Ovary (tissue), 9 donors: ENCODE data around the gene DIS3L2. TPM values are rescaled to one million over a fixed set of nuclear protein-coding genes. Genes with fewer than 3 reads are reported as not detected.
"Not testable (repeated sequence)": the region's sequence is repeated elsewhere in the genome, so short reads cannot be mapped to it uniquely, and the experiment has no call there.

Experiments
- DNase-seq, 5 donors: peaks; one replicate each; pipeline ENCODE4 v3.0.0-alpha.2; 2019 to 2020
- H3K27ac ChIP-seq, 2 donors: fragments of 200-600 bp; one replicate each; pipeline versions ENCODE4 v1.5.1 to v1.8.0; 2019 to 2022
- H3K27me3 ChIP-seq: fragments of 200-600 bp; one replicate; pipeline ENCODE4 v1.8.0; 2022
- H3K36me3 ChIP-seq: fragments of 200-600 bp; sonication (generic); one replicate; pipeline ENCODE4 v1.5.1; 2019
- H3K4me1 ChIP-seq: one replicate; pipeline ENCODE4 v1.8.1; 2013; ENCODE audit warnings: mild to moderate bottlenecking, moderate library complexity; ENCODE audit not compliant: insufficient read depth
- H3K4me3 ChIP-seq: fragments of 200-600 bp; sonication (generic); one replicate; pipeline ENCODE4 v1.5.1; 2017
- H3K9me3 ChIP-seq, 2 donors: fragments of 200-600 bp in 1 of 2; sonication (generic) in 1 of 2; one replicate each; pipeline versions ENCODE4 v1.5.1 to v1.8.1; 2013 to 2019; ENCODE audit warnings: mild to moderate bottlenecking in 1 of 2, moderate library complexity in 1 of 2
- EP300 ChIP-seq: sonication (generic); formaldehyde crosslinking; IDR thresholded peaks from one replicate; pipeline ENCODE4 v1.6.1; 2017; ENCODE audit warnings: antibody characterized with exemption
- POLR2A ChIP-seq: fragments of 450-650 bp; IDR thresholded peaks from one replicate; pipeline ENCODE4 v1.6.1; 2017; ENCODE audit warnings: antibody characterized with exemption, mild to moderate bottlenecking, moderate library complexity
- WGBS, 3 donors: extraction: QIAGEN DNeasy Blood & Tissue Kit in 1 of 3; methylation state at CpG; one replicate each; pipeline versions ENCODE4 v1.1.5 to v1.1.7; 2013 to 2017; 5-methylcytosine and 5-hydroxymethylcytosine counted together
- intact Hi-C, 4 donors: fragments of 100-400 bp; cut with DNase I; formaldehyde crosslinking; loops; one replicate each; pipeline versions ENCODE4 v1.11.0 to v1.15.1; 2022 to 2023
- polyA plus RNA-seq, 2 donors: library from polyadenylated mRNA; stranded (reverse); fragments of 200-250 nt in 1 of 2; fragments of 350-450 nt in 1 of 2; fragmentation: Illumina TruSeq in 1 of 2; extraction: RNeasy Lipid Tissue Mini Kit (QIAGEN cat#74804) in 1 of 2; gene quantifications; one replicate each; pipeline ENCODE4 v1.2.3, GENCODE V29; 2013 to 2014
- total RNA-seq, 7 donors: library from RNA; depleted of rRNA in 2 of 7; stranded (reverse); fragments of >200 nt in 2 of 7; fragmentation: NEBNext Ultra II Directional in 3 of 7; extraction: Animal tissue kit (Norgen Biotek cat#: 25700) in 3 of 7; gene quantifications; one replicate each; pipeline versions ENCODE4 v1.1.0 to v1.2.4, GENCODE V29; 2016 to 2023
- TF ChIP-seq, protein P1 (sequence below), 3 donors: fragments of 450-650 bp in 2 of 3; fragments of 200-600 bp in 1 of 3; IDR thresholded peaks; one replicate each; pipeline versions ENCODE4 v1.5.1 to v1.8.0; 2016 to 2022; ENCODE audit warnings: antibody characterized with exemption in 3 of 3, mild to moderate bottlenecking in 1 of 3
- donor health status: DM: no; HTN: no; CAD: no; lungs with moderate emphysema.
- donor health status: DM: no; HTN: no; CAD: no.
- donor health status: Bipolar disorder and iron deficiency.
- donor health status: DM: yes; HTN: yes; CAD: no.
- donor health status: DM: no; HTN: no; CAD: no.
- donor health status: DM: yes; HTN: yes; CAD: no.

The DIS3L2 gene
- total and polyA plus RNA-seq, 9 donors, result 18.2 to 52.0 (median 32.8) TPM

DNA sequence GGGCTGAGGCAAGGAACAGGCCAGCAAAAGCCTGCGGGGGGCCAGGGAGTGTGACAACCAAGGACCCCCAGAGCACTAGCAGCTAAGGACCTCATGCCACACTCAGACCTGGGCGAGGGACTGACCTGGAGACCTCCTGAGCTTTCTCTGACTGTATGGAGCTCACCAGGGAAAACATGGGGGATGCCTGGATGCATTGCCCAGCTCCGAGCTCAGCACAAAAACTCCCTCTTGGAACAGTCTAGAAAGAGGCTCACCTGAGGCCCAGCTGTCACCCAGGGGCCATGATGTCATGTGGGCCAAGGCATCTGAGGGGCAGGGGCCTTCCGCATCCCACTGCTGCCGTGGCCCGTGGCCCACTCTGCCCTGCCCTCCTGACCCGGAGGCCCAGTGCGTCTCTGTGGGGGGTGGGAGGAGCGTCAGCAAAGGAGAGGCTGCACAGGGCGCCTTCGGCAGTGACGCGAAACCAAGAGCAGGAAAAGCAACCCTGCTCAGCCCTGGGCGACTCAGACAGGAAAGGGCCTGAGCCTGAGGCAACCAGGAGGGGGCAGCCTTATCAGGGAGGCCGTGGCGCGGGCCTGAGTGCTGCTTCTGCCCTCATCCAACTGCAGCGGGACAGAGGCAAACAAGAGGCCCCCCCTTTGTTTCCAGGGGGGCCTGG lies 359.8 kb downstream of the DIS3L2 start:
- intact Hi-C loops, result loop anchor here in 1 of 4 donors (10.0 kb wide), 2 partner anchors 114 to 204 kb away; partner anchors contain the start of genes CHRND and PRSS56
- no peak overlapping the region for H3K4me3 ChIP-seq
- no peak for DNase-seq
- peaks cover 14% of the 10 kb centered on the region for H3K4me1 ChIP-seq
- H3K9me3 ChIP-seq, result no peaks in the 10 kb centered on the region
- no peaks in the 10 kb centered on the region for H3K27me3 ChIP-seq
- WGBS, 3 donors, result 92 to 94% (median 94%) methylated on average over 17 to 18 of the region's 18 CpGs
- H3K27ac ChIP-seq, result no peak overlapping the region
- no peaks in the 10 kb centered on the region for H3K36me3 ChIP-seq
- TF ChIP-seq EP300, result no peak
- no peak for TF ChIP-seq POLR2A
- TF ChIP-seq, protein P1, sequence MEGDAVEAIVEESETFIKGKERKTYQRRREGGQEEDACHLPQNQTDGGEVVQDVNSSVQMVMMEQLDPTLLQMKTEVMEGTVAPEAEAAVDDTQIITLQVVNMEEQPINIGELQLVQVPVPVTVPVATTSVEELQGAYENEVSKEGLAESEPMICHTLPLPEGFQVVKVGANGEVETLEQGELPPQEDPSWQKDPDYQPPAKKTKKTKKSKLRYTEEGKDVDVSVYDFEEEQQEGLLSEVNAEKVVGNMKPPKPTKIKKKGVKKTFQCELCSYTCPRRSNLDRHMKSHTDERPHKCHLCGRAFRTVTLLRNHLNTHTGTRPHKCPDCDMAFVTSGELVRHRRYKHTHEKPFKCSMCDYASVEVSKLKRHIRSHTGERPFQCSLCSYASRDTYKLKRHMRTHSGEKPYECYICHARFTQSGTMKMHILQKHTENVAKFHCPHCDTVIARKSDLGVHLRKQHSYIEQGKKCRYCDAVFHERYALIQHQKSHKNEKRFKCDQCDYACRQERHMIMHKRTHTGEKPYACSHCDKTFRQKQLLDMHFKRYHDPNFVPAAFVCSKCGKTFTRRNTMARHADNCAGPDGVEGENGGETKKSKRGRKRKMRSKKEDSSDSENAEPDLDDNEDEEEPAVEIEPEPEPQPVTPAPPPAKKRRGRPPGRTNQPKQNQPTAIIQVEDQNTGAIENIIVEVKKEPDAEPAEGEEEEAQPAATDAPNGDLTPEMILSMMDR (IDR thresholded peaks at IDR 0.05), result no peak

DNA sequence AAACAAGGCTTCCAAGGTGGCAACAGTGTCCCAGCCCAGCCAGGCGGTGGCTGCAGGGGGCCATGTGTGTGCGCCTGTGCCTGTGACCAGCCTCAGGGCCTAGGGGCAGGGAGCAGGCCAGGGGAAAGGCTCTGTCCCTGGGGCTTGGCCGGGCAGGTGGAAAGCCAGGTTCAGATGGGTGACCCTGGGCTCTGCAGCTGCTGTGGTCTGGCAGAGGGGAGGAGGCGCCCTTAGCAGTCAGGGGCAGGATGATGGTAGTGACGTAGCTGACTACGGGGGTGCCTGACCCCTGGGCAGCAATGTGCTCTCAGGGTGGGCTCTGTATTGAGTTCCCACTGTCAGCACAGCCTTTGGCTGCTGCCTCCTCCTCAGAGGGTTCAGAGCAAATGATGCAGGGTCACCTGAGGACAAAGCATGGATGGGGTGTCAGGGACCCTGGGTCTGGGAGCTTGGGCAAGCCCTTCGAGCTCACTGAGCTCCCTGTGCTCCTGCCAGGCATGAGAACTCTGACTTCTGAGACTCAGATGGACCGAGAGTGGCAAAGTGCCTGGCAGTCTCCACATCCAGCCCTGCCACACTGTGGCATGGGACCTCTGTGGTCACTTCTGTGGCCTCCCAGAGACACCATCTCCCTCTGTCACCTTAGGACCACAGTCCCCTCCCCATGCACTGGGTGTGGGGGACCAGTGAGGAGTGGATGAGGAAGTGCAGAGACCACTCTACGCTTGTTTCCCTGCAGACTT lies 360.5 kb downstream of the DIS3L2 start:
- no peaks in the 10 kb centered on the region for H3K27me3 ChIP-seq
- no peak overlapping the region for H3K4me3 ChIP-seq
- H3K36me3 ChIP-seq, result no peaks in the 10 kb centered on the region
- H3K27ac ChIP-seq, result no peak overlapping the region
- TF ChIP-seq, protein P1 (IDR thresholded peaks at IDR 0.05), result no peak
- no peak for TF ChIP-seq EP300
- TF ChIP-seq POLR2A, result no peak
- DNase-seq, result no peak
- H3K4me1 ChIP-seq, result peaks cover 13% of the 10 kb centered on the region
- no peaks in the 10 kb centered on the region for H3K9me3 ChIP-seq
- intact Hi-C loops, result loop anchor here in 1 of 4 donors (10.0 kb wide), 2 partner anchors 113 to 203 kb away; partner anchors contain the start of genes CHRND and PRSS56
- WGBS, 3 donors, result 92 to 95% (median 93%) methylated on average over 9 of the region's 9 CpGs

DNA sequence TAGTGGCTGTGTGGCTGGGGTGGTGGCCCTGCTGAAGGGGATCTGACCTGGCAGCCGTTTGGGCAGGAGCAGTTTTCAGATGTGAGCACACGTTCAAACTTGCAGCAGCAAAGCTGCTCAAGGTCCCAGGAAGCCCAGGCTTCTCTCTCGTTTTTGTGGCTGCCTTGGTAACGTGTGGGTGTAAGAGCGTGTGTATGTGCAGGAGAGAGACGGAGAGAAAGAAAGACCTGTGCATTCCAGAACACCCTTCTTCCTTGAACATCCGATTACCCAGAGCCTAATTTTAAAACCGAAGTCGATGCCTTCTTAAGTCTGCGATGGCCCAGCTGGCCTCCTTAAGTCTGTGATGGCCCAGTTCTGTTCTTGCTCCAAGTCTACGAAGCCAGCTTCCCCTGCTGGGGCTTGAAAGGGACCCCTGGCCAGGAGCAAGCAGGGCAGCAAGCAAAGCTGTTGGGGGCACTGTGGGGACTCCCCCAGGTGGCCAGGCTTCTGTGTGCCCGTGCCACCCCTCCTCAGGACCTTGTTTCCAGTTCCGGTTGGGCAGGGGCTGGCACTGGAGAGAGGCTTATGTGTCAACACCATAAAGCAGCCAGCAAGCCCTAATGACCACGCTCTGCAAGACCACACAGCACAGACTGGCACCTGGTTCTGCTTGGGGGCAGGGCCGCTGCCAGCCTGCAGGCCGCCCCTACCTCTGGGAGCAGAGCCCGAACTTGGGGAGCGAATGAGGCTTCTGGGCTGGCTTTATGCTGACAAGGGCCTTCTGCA lies 361.2 kb downstream of the DIS3L2 start:
- TF ChIP-seq, protein P1 (IDR thresholded peaks at IDR 0.05), result no peak
- no peak for TF ChIP-seq EP300
- TF ChIP-seq POLR2A, result no peak
- intact Hi-C loops, result loop anchor here in 1 of 4 donors (10.0 kb wide), 2 partner anchors 112 to 202 kb away; partner anchors contain the start of genes CHRND and PRSS56

DNA sequence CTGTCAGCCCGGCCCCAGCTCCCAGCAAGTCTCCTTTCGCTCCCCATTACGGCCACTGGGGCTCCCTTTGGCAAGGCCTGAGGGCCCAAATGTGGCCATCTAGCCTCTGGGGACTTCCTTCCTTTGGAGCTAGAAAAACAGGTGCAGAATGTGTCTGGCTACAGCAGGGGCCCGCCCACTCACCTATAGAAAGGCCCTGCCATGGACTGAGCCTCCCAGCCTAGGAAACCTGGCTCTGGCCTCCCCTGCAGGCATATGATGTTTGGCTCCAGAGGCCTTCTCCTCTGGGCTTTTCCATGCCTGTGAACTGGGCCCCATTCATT lies 361.8 kb downstream of the DIS3L2 start:
- Histone ChIP-seq H3K4me1 (peaks cover 13% of the 10 kb centered on the region), H3K4me3 (no peak overlapping the region), H3K27ac (no peak overlapping the region), H3K9me3 (no peaks in the 10 kb centered on the region), H3K36me3 (no peaks in the 10 kb centered on the region), H3K27me3 (no peaks in the 10 kb centered on the region)
- no peak for DNase-seq
- TF ChIP-seq EP300, result no peak
- no peak for TF ChIP-seq POLR2A
- TF ChIP-seq, protein P1 (IDR thresholded peaks at IDR 0.05), result no peak
- 95 to 100% (median 99%) methylated on average over 4 of the region's 4 CpGs for WGBS, 3 donors
- intact Hi-C loops, result loop anchor here in 1 of 4 donors (10.0 kb wide), 2 partner anchors 112 to 202 kb away; partner anchors contain the start of genes CHRND and PRSS56

More for the DNA sequence above, 361.2 kb downstream of the DIS3L2 start:
- Histone ChIP-seq H3K27ac (no peak overlapping the region), H3K9me3 (no peaks in the 10 kb centered on the region), H3K4me3 (no peak overlapping the region), H3K4me1 (peaks cover 13% of the 10 kb centered on the region), H3K36me3 (no peaks in the 10 kb centered on the region), H3K27me3 (no peaks in the 10 kb centered on the region)
- DNase-seq, result no peak
- WGBS, 3 donors, result 80 to 83% (median 81%) methylated on average over 14 to 18 of the region's 18 CpGs

DNA sequence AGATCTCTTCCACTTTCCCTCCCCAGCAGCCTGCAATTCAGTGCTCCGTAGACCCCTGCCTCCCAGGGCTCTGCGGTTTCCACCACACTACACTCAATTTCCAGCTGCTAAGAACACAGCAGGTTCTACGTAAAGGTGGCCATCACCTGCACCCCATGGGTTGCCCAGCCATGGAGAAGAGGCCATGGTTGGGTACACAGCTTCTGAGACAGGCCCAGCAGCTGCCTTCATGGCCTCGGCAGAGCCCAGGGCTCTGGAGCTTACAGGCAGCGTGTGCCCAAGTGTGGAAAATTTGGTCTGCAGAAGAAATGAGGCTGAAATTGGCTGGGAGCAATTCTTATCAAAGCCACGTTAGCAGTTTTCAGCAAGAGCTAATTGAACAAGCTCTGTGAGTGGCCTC lies 362.5 kb downstream of the DIS3L2 start:
- H3K4me1 ChIP-seq, result peaks cover 13% of the 10 kb centered on the region
- H3K27ac ChIP-seq, H3K4me3 ChIP-seq, H3K27me3 ChIP-seq, H3K9me3 ChIP-seq, H3K36me3 ChIP-seq: not testable (repeated sequence)
- 85 to 89% (median 85%) methylated on average over 6 of the region's 6 CpGs for WGBS, 3 donors
- intact Hi-C loops, result loop anchor here in 1 of 4 donors (10.0 kb wide), 2 partner anchors 111 to 201 kb away; partner anchors contain the start of genes CHRND and PRSS56
- peak in 1 of 5 donors; percentile 7 for DNase-seq
